GM12873 (cell line): ENCODE results near the gene TRMT1.

ENCODE experiments used
- CTCF ChIP-seq: IDR thresholded peaks from 2 replicates; pipeline ENCODE4 v1.5.1; 2012; ENCODE audit warnings: low read depth, mild to moderate bottlenecking, moderate library complexity, low read length, control low read depth; ENCODE audit not compliant: insufficient read depth; ENCODE audit errors: missing control alignments

Gene TRMT1

GRCh38 chr19:13122980-13123957 is 6.7 kb upstream of the TRMT1 start:
- TF ChIP-seq CTCF = no peak

- TF ChIP-seq CTCF = no peak
These were observed 5.8 kb upstream of the TRMT1 start for GRCh38 chr19:13122275-13122878.

GRCh38 chr19:13121551-13122274 is 5.2 kb upstream of the TRMT1 start:
- TF ChIP-seq CTCF = no peak

- no peak for TF ChIP-seq CTCF
These were observed 4.3 kb upstream of the TRMT1 start for GRCh38 chr19:13120817-13121216.

- TF ChIP-seq CTCF = no peak
These were observed 3.5 kb upstream of the TRMT1 start for GRCh38 chr19:13120031-13120430.

GRCh38 chr19:13119627-13120026 is 3.1 kb upstream of the TRMT1 start:
- no peak for TF ChIP-seq CTCF
